MM.1S (cell line): ENCODE data around the gene KLHL20.
"Not testable (repeated sequence)": the region's sequence is repeated elsewhere in the genome, so short reads cannot be mapped to it uniquely, and the experiment has no call there.

Experiments used
- DNase-seq: peaks from one replicate; pipeline ENCODE4 v3.0.0-alpha.2; 2015
- H2AFZ ChIP-seq: fragments of 300-600 bp; sonication (generic); 2 replicates; pipeline ENCODE4 v1.6.0; 2016; ENCODE audit warnings: antibody characterized with exemption, low read length
- H3F3A ChIP-seq: fragments of 300-600 bp; sonication (generic); 2 replicates; pipeline ENCODE4 v1.6.1; 2016; ENCODE audit warnings: mild to moderate bottlenecking, antibody characterized with exemption, low read length, moderate library complexity, mixed read lengths; ENCODE audit not compliant: insufficient read depth
- H3K27ac ChIP-seq: fragments of 300-600 bp; sonication (generic); 2 replicates; pipeline ENCODE4 v1.5.1; 2016; ENCODE audit warnings: mild to moderate bottlenecking, low read length
- H3K27me3 ChIP-seq: fragments of 300-600 bp; sonication (generic); replicated peaks from 2 replicates; pipeline ENCODE4 v1.6.0; 2016; ENCODE audit warnings: low read length; ENCODE audit not compliant: insufficient read depth
- H3K36me3 ChIP-seq: fragments of 300-600 bp; sonication (generic); replicated peaks from 2 replicates; pipeline ENCODE4 v1.6.1; 2016; ENCODE audit warnings: mild to moderate bottlenecking, low read length, mixed read lengths; ENCODE audit not compliant: insufficient read depth
- H3K4me1 ChIP-seq: fragments of 300-600 bp; sonication (generic); 2 replicates; pipeline ENCODE4 v1.6.1; 2016; ENCODE audit warnings: low read length, mixed read lengths
- H3K4me2 ChIP-seq: fragments of 300-600 bp; sonication (generic); 2 replicates; pipeline ENCODE4 v1.6.0; 2016; ENCODE audit warnings: low read depth, low read length
- H3K4me3 ChIP-seq: fragments of 300-600 bp; sonication (generic); 2 replicates; pipeline ENCODE4 v1.5.1; 2016; ENCODE audit warnings: low read length, mixed read lengths
- H3K79me2 ChIP-seq: fragments of 300-600 bp; sonication (generic); 2 replicates; pipeline ENCODE4 v1.6.1; 2016; ENCODE audit warnings: mixed run types, low read length, mixed read lengths
- H3K9ac ChIP-seq: fragments of 300-600 bp; sonication (generic); 2 replicates; pipeline ENCODE4 v1.6.1; 2016; ENCODE audit warnings: low read length, mixed read lengths
- H3K9me2 ChIP-seq: fragments of 300-600 bp; sonication (generic); replicated peaks from 2 replicates; pipeline ENCODE4 v1.6.1; 2016; ENCODE audit warnings: mild to moderate bottlenecking, low read length, mixed read lengths; ENCODE audit not compliant: insufficient read depth
- H3K9me3 ChIP-seq: fragments of 300-600 bp; sonication (generic); replicated peaks from 2 replicates; pipeline ENCODE4 v1.6.1; 2016; ENCODE audit warnings: mild to moderate bottlenecking, low read length, mixed read lengths; ENCODE audit not compliant: insufficient read depth
- H4K20me1 ChIP-seq: fragments of 300-600 bp; sonication (generic); 2 replicates; pipeline ENCODE4 v1.6.1; 2016; ENCODE audit warnings: mild to moderate bottlenecking, low read length, moderate library complexity, mixed read lengths; ENCODE audit not compliant: insufficient read depth
- CTCF ChIP-seq: fragments of 300-600 bp; sonication (generic); IDR thresholded peaks from 2 replicates; pipeline ENCODE4 v1.5.1; 2016; ENCODE audit warnings: antibody characterized with exemption, low read length, mixed read lengths
- EZH2 ChIP-seq: fragments of 300-600 bp; sonication (generic); optimal IDR thresholded peaks from 2 replicates; pipeline ENCODE3; 2017; ENCODE audit warnings: low read depth, mild to moderate bottlenecking, antibody characterized with exemption, low read length, mixed read lengths
- EZH2phosphoT487 ChIP-seq: fragments of 300-600 bp; sonication (generic); IDR thresholded peaks from 2 replicates; pipeline ENCODE4 v1.6.1; 2018; ENCODE audit warnings: antibody characterized with exemption, low read length

KLHL20 gene

GRCh38 chr1:173758110-173758509 is 43.3 kb downstream of the KLHL20 start:
- Histone ChIP-seq H3K9ac (no peak overlapping the region), H3K79me2 (no peaks in the 10 kb centered on the region), H3K4me1 (no peaks in the 10 kb centered on the region), H3K9me3 (no peaks in the 10 kb centered on the region), H3K4me3 (no peak overlapping the region), H3K27ac (no peak overlapping the region), H4K20me1 (no peaks in the 10 kb centered on the region), H3K27me3 (no peaks in the 10 kb centered on the region), H3K9me2 (no peaks in the 10 kb centered on the region), H3K36me3 (peaks cover 13% of the 10 kb centered on the region), H2AFZ (no peak overlapping the region), H3F3A (no peaks in the 10 kb centered on the region), H3K4me2 (no peak overlapping the region)
- DNase-seq, result no peak
- TF ChIP-seq EZH2phosphoT487 (no peak), EZH2 (no peak), CTCF (no peak)

GRCh38 chr1:173758980-173759379 is 44.2 kb downstream of the KLHL20 start:
- no peak overlapping the region for H3K4me2 ChIP-seq
- no peaks in the 10 kb centered on the region for H3F3A ChIP-seq
- H3K4me3 ChIP-seq, result no peak overlapping the region
- H3K27me3 ChIP-seq, result no peaks in the 10 kb centered on the region
- no peak for TF ChIP-seq EZH2
- TF ChIP-seq CTCF, result no peak
- TF ChIP-seq EZH2phosphoT487, result no peak
- peaks cover 11% of the 10 kb centered on the region for H3K36me3 ChIP-seq
- no peak for DNase-seq
- no peaks in the 10 kb centered on the region for H3K9me3 ChIP-seq
- H3K4me1 ChIP-seq, result no peaks in the 10 kb centered on the region
- no peak overlapping the region for H2AFZ ChIP-seq
- H4K20me1 ChIP-seq, result no peaks in the 10 kb centered on the region
- H3K27ac ChIP-seq, result no peak overlapping the region
- no peaks in the 10 kb centered on the region for H3K79me2 ChIP-seq
- no peak overlapping the region for H3K9ac ChIP-seq
- no peaks in the 10 kb centered on the region for H3K9me2 ChIP-seq

- not testable (repeated sequence) for H3K4me3 ChIP-seq, H3K4me2 ChIP-seq, H3K27ac ChIP-seq, H3K9ac ChIP-seq, H4K20me1 ChIP-seq, H3F3A ChIP-seq, H3K36me3 ChIP-seq, H2AFZ ChIP-seq, H3K4me1 ChIP-seq, H3K9me2 ChIP-seq, H3K27me3 ChIP-seq, DNase-seq, H3K9me3 ChIP-seq, H3K79me2 ChIP-seq
Measured at GRCh38 chr1:173764331-173764730, 49.5 kb downstream of the KLHL20 start.

- H3K27ac ChIP-seq, result no peak overlapping the region
- H3K4me2 ChIP-seq, result no peak overlapping the region
- H3K4me1 ChIP-seq, result no peaks in the 10 kb centered on the region
- no peak overlapping the region for H3K9ac ChIP-seq
- H2AFZ ChIP-seq, result no peak overlapping the region
- no peaks in the 10 kb centered on the region for H3K27me3 ChIP-seq
- no peaks in the 10 kb centered on the region for H3K9me2 ChIP-seq
- no peaks in the 10 kb centered on the region for H3F3A ChIP-seq
- no peaks in the 10 kb centered on the region for H4K20me1 ChIP-seq
- TF ChIP-seq EZH2 (no peak), EZH2phosphoT487 (no peak), CTCF (no peak)
- no peak overlapping the region for H3K4me3 ChIP-seq
- no peak for DNase-seq
- H3K36me3 ChIP-seq, result no peaks in the 10 kb centered on the region
- no peaks in the 10 kb centered on the region for H3K9me3 ChIP-seq
- no peaks in the 10 kb centered on the region for H3K79me2 ChIP-seq
Measured at GRCh38 chr1:173768206-173768605, 53.4 kb downstream of the KLHL20 start.
